IMR-90 (cell line): ENCODE measurements around the gene SLC2A10. TPM values are rescaled to one million over a fixed set of nuclear protein-coding genes. Genes with fewer than 3 reads are reported as not detected.

Experiments
- ATAC-seq: fragments of 200-7000 bp; cut with Tn5 transposase; 2 replicates; pipeline ENCODE4 v1.9.1; 2020; ENCODE audit warnings: low read depth, mild to moderate bottlenecking, moderate library complexity
- BruUV-seq: library from RNA; stranded (reverse); fragments of 400-500 nt; replicated peaks from 2 replicates; lab custom pipeline; 2021; lab: Mats Ljungman, UMichigan
- CTCF ChIA-PET: fragments of 300-600 bp; formaldehyde crosslinking; extraction: SDS; loops from one replicate; lab custom pipeline; 2021; ENCODE audit warnings: antibody characterized with exemption; lab: Yijun Ruan, JAX
- POLR2A ChIA-PET: fragments of 300-600 bp; sonication (Branson Sonifier 250); formaldehyde crosslinking; loops from one replicate; lab custom pipeline; 2022; ENCODE audit warnings: antibody characterized with exemption; ENCODE audit not compliant: unreplicated experiment; lab: Charles Lee
- DNase-seq: peaks from one replicate; pipeline ENCODE4 v3.0.0; 2013
- H2AFZ ChIP-seq: replicated peaks from 2 replicates; pipeline ENCODE3; 2013; ENCODE audit warnings: low read length, mild to moderate bottlenecking; ENCODE audit not compliant: poor library complexity
- H2AK5ac ChIP-seq: 2 replicates; pipeline ENCODE4 v1.6.1; 2013; ENCODE audit warnings: low read depth, low read length, inconsistent platforms
- H2AK9ac ChIP-seq: replicated peaks from 2 replicates; pipeline ENCODE3; 2013; ENCODE audit warnings: mild to moderate bottlenecking, low read depth, low read length, moderate library complexity; ENCODE audit not compliant: poor library complexity
- H2BK120ac ChIP-seq: 2 replicates; pipeline ENCODE4 v1.6.1; 2013; ENCODE audit warnings: low read depth, low read length, inconsistent platforms
- H2BK15ac ChIP-seq: 3 replicates; pipeline ENCODE4 v1.6.1; 2013; ENCODE audit warnings: low read depth, low read length, inconsistent platforms
- H2BK20ac ChIP-seq: 2 replicates; pipeline ENCODE4 v1.6.1; 2013; ENCODE audit warnings: low read depth, mild to moderate bottlenecking, inconsistent platforms, low read length, moderate library complexity
- H2BK5ac ChIP-seq: 2 replicates; pipeline ENCODE4 v1.6.1; 2013; ENCODE audit warnings: mild to moderate bottlenecking, low read depth, low read length, inconsistent platforms; ENCODE audit not compliant: poor library complexity, severe bottlenecking
- H3K14ac ChIP-seq: replicated peaks from 2 replicates; pipeline ENCODE4 v1.6.1; 2013; ENCODE audit warnings: low read depth, low read length, inconsistent platforms
- H3K18ac ChIP-seq: 2 replicates; pipeline ENCODE4 v1.6.1; 2013; ENCODE audit warnings: low read depth, low read length, control low read depth
- H3K23ac ChIP-seq: 2 replicates; pipeline ENCODE4 v1.6.1; 2013; ENCODE audit warnings: low read depth, low read length, inconsistent platforms
- H3K27ac ChIP-seq: 2 replicates; pipeline ENCODE4 v1.5.1; 2013; ENCODE audit warnings: mild to moderate bottlenecking, control low read depth, low read length; ENCODE audit not compliant: insufficient read depth
- H3K27me3 ChIP-seq: 2 replicates; pipeline ENCODE4 v1.6.1; 2013; ENCODE audit warnings: low read length; ENCODE audit not compliant: control insufficient read depth, insufficient read depth
- H3K36me3 ChIP-seq: 2 replicates; pipeline ENCODE4 v1.6.1; 2013; ENCODE audit warnings: low read length, mixed read lengths; ENCODE audit not compliant: control insufficient read depth, insufficient read depth
- H3K4ac ChIP-seq: 2 replicates; pipeline ENCODE4 v1.6.1; 2013; ENCODE audit warnings: low read depth, low read length, inconsistent platforms
- H3K4me1 ChIP-seq: 2 replicates; pipeline ENCODE4 v1.6.1; 2013; ENCODE audit warnings: low read length, mixed read lengths; ENCODE audit not compliant: control insufficient read depth, insufficient read depth
- H3K4me2 ChIP-seq: 2 replicates; pipeline ENCODE4 v1.6.1; 2013; ENCODE audit warnings: low read depth, mild to moderate bottlenecking, control low read depth, low read length, moderate library complexity
- H3K4me3 ChIP-seq: 2 replicates; pipeline ENCODE4 v1.5.1; 2013; ENCODE audit warnings: low read depth, mild to moderate bottlenecking, control low read depth, low read length, moderate library complexity; ENCODE audit not compliant: insufficient read depth
- H3K56ac ChIP-seq: 2 replicates; pipeline ENCODE4 v1.6.1; 2013; ENCODE audit warnings: low read length, inconsistent platforms; ENCODE audit not compliant: insufficient read depth; ENCODE audit errors: extremely low read depth
- H3K79me1 ChIP-seq, 2 experiments: 2 replicates each; pipeline ENCODE4 v1.6.1; 2013; ENCODE audit warnings: low read length in 2 of 2, inconsistent platforms in 1 of 2, low read depth in 1 of 2
- H3K9ac ChIP-seq: 2 replicates; pipeline ENCODE4 v1.6.1; 2013; ENCODE audit warnings: low read depth, low read length, control low read depth
- H3K9me1 ChIP-seq: 2 replicates; pipeline ENCODE4 v1.6.1; 2013; ENCODE audit warnings: low read length, inconsistent platforms; ENCODE audit not compliant: insufficient read depth
- H3K9me3 ChIP-seq: 2 replicates; pipeline ENCODE4 v1.6.1; 2013; ENCODE audit warnings: low read length; ENCODE audit not compliant: control insufficient read depth, insufficient read depth
- H4K20me1 ChIP-seq: 2 replicates; pipeline ENCODE4 v1.6.1; 2013; ENCODE audit warnings: low read length, inconsistent platforms; ENCODE audit not compliant: insufficient read depth
- H4K5ac ChIP-seq: 2 replicates; pipeline ENCODE4 v1.6.1; 2013; ENCODE audit warnings: mild to moderate bottlenecking, low read depth, low read length, control low read depth
- H4K8ac ChIP-seq, 2 experiments: 2 replicates each; pipeline ENCODE4 v1.6.1; 2013; ENCODE audit warnings: low read depth in 2 of 2, low read length in 2 of 2, control low read depth in 1 of 2, inconsistent platforms in 1 of 2
- H4K91ac ChIP-seq: 2 replicates; pipeline ENCODE4 v1.6.1; 2013; ENCODE audit warnings: low read depth, low read length, inconsistent platforms; ENCODE audit not compliant: insufficient read depth
- BHLHE40 ChIP-seq: fragments of 150-350 bp; IDR thresholded peaks from 2 replicates; pipeline ENCODE4 v1.6.1; 2016; ENCODE audit warnings: mild to moderate bottlenecking, low read depth, low read length
- CEBPB ChIP-seq: IDR thresholded peaks from 2 replicates; pipeline ENCODE4 v1.6.1; 2012; ENCODE audit warnings: low read depth, low read length, improper control_type of control experiment
- CHD1 ChIP-seq: IDR thresholded peaks from 2 replicates; pipeline ENCODE4 v1.6.1; 2012; ENCODE audit warnings: low read depth, low read length, improper control_type of control experiment
- FOS ChIP-seq: fragments of 150-350 bp; IDR thresholded peaks from 2 replicates; pipeline ENCODE4 v1.6.1; 2016; ENCODE audit warnings: low read depth, low read length
- MAFK ChIP-seq: IDR thresholded peaks from 2 replicates; pipeline ENCODE4 v1.6.1; 2012; ENCODE audit warnings: low read depth, low read length, improper control_type of control experiment
- MAZ ChIP-seq: IDR thresholded peaks from 2 replicates; pipeline ENCODE4 v1.6.1; 2012; ENCODE audit warnings: low read depth, mild to moderate bottlenecking, low read length, improper control_type of control experiment, moderate library complexity, borderline replicate concordance
- MXI1 ChIP-seq: IDR thresholded peaks from 2 replicates; pipeline ENCODE4 v1.6.1; 2012; ENCODE audit warnings: low read depth, mild to moderate bottlenecking, low read length, moderate library complexity, borderline replicate concordance
- NFE2L2 ChIP-seq: fragments of 150-350 bp; IDR thresholded peaks from 2 replicates; pipeline ENCODE4 v1.6.1; 2016; ENCODE audit warnings: low read depth, mild to moderate bottlenecking, low read length
- POLR2A ChIP-seq: IDR thresholded peaks from 2 replicates; pipeline ENCODE4 v1.6.1; 2012; ENCODE audit warnings: mild to moderate bottlenecking, low read depth, low read length
- RAD21 ChIP-seq: IDR thresholded peaks from 2 replicates; pipeline ENCODE4 v1.6.1; 2012; ENCODE audit warnings: low read length, improper control_type of control experiment
- RCOR1 ChIP-seq: IDR thresholded peaks from 2 replicates; pipeline ENCODE4 v1.6.1; 2012; ENCODE audit warnings: mild to moderate bottlenecking, low read length, improper control_type of control experiment; ENCODE audit not compliant: insufficient replicate concordance
- RFX5 ChIP-seq: IDR thresholded peaks from 2 replicates; pipeline ENCODE4 v1.8.0; 2012; ENCODE audit warnings: low read depth, mild to moderate bottlenecking, low read length, moderate library complexity
- SMC3 ChIP-seq: fragments of 150-350 bp; IDR thresholded peaks from 2 replicates; pipeline ENCODE4 v1.6.1; 2016; ENCODE audit warnings: low read depth, mild to moderate bottlenecking, antibody characterized with exemption, low read length, moderate library complexity
- WGBS, 2 experiments: methylation state at CpG; one replicate each; pipeline versions ENCODE4 v1.1.5 to v1.1.7; 2013; ENCODE audit warnings: missing lambda C conversion rate in 2 of 2; ENCODE audit not compliant: insufficient read length in 1 of 2; ENCODE audit errors: extremely low coverage in 2 of 2; 5-methylcytosine and 5-hydroxymethylcytosine counted together
- dilution Hi-C: fragments of 300-500 bp; cut with HindIII; formaldehyde crosslinking; loops from one replicate; pipeline ENCODE4 v1.14.3; 2018; ENCODE audit warnings: low sequenced_read_pairs; ENCODE audit not compliant: unreplicated experiment
- in situ Hi-C: fragments of 300-500 bp; cut with MboI; formaldehyde crosslinking; loops from 3 replicates; pipeline ENCODE4 v1.14.3; 2019; ENCODE audit warnings: low sequenced_read_pairs, inconsistent platforms, mixed read lengths
- intact Hi-C: fragments of 100-400 bp; cut with micrococcal nuclease; formaldehyde crosslinking; loops from 2 replicates; pipeline ENCODE4 v1.10.0; 2022
- polyA plus RNA-seq, 3 experiments: library from polyadenylated mRNA; depleted of rRNA; stranded (reverse); fragments of >200 nt; gene quantifications; 2 replicates each; pipeline ENCODE4 v1.2.3, GENCODE V29; 2012; ENCODE audit warnings: low replicate concordance in 1 of 3
- total RNA-seq: library from RNA; depleted of rRNA; stranded (reverse); fragments of >200 nt; gene quantifications from 2 replicates; pipeline ENCODE4 v1.2.3, GENCODE V29; 2012
- TF ChIP-seq, protein P1 (sequence below): fragments of 150-350 bp; IDR thresholded peaks from 2 replicates; pipeline ENCODE4 v1.6.1; 2016; ENCODE audit warnings: low read depth, mild to moderate bottlenecking, low read length, moderate library complexity, borderline replicate concordance
- TF ChIP-seq, protein P2 (sequence below): fragments of 150-350 bp; IDR thresholded peaks from 2 replicates; pipeline ENCODE4 v1.6.1; 2017; ENCODE audit warnings: mild to moderate bottlenecking, antibody characterized with exemption, low read length, low read depth
- TF ChIP-seq, protein P3 (sequence below): conservative IDR thresholded peaks from 2 replicates; pipeline ENCODE4 v1.5.1; 2012; ENCODE audit warnings: mild to moderate bottlenecking, low read depth, low read length, improper control_type of control experiment

The SLC2A10 gene
- total and polyA plus RNA-seq, 2 of the 4 experiments (the other 2 are of a cell fraction), result 15.2 to 22.0 TPM

DNA sequence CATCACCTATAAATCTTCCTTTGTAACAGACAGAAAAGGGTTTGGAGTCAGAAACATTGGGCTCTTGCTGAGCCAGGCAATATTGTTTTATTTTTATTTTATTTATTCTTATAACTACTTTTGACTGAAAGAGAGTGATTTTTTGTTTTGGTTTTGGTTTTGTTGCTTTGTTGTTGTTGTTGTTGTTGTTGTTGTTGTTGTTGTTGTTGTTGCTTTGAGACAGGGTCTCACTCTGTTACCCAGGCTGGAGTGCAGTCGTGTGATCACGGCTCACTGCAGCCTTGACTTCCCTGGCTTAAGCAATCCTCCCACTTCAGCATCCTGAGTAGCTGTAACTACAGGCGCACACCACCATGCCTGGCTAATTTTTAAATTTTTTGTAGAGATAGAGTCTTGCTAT, 43.1 kb upstream of the SLC2A10 start:
- CTCF ChIA-PET, result no interaction called here
- intact Hi-C loops, result no loop called here

More for the DNA sequence above, 43.1 kb upstream of the SLC2A10 start:
- Histone ChIP-seq H3K14ac (no peak overlapping the region), H2BK15ac (no peak overlapping the region), H3K79me1 (no peaks in the 10 kb centered on the region), H3K4me3 (no peak overlapping the region), H4K20me1 (no peaks in the 10 kb centered on the region), H2AFZ (no peak overlapping the region), H2BK20ac (no peak overlapping the region), H3K23ac (no peak overlapping the region), H3K4me2 (no peak overlapping the region), H3K36me3 (no peaks in the 10 kb centered on the region; the same call in 1 of the 2 replicates), H2BK5ac (no peak overlapping the region), H4K8ac (no peak overlapping the region), H3K9me1 (no peaks in the 10 kb centered on the region), H2BK120ac (no peak overlapping the region), H2AK9ac (no peak overlapping the region), H3K27me3 (no peaks in the 10 kb centered on the region), H2AK5ac (no peak overlapping the region), H3K18ac (no peak overlapping the region), H3K4me1 (no peaks in the 10 kb centered on the region), H3K9me3 (peaks cover 8% of the 10 kb centered on the region), H3K4ac (no peak overlapping the region), H4K91ac (no peak overlapping the region), H3K56ac (no peak overlapping the region), H3K27ac (no peak overlapping the region), H4K5ac (no peak overlapping the region), H3K9ac (no peak overlapping the region)
- DNase-seq (no peak), ATAC-seq (no peak)
- in situ Hi-C loops (no loop called here), dilution Hi-C loops (no loop called here)
- no TSS peak for BruUV-seq
- WGBS, 2 experiments, result no CpG with 5 or more reads among the region's 3 CpGs
- TF ChIP-seq MXI1 (no peak), CHD1 (no peak), CEBPB (no peak), POLR2A (no peak), SMC3 (no peak), RCOR1 (no peak), RFX5 (no peak), RAD21 (no peak), MAZ (no peak), FOS (no peak), MAFK (no peak), BHLHE40 (no peak), NFE2L2 (no peak)
- TF ChIP-seq, protein P1, sequence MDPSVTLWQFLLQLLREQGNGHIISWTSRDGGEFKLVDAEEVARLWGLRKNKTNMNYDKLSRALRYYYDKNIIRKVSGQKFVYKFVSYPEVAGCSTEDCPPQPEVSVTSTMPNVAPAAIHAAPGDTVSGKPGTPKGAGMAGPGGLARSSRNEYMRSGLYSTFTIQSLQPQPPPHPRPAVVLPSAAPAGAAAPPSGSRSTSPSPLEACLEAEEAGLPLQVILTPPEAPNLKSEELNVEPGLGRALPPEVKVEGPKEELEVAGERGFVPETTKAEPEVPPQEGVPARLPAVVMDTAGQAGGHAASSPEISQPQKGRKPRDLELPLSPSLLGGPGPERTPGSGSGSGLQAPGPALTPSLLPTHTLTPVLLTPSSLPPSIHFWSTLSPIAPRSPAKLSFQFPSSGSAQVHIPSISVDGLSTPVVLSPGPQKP, result no peak
- TF ChIP-seq, protein P2, sequence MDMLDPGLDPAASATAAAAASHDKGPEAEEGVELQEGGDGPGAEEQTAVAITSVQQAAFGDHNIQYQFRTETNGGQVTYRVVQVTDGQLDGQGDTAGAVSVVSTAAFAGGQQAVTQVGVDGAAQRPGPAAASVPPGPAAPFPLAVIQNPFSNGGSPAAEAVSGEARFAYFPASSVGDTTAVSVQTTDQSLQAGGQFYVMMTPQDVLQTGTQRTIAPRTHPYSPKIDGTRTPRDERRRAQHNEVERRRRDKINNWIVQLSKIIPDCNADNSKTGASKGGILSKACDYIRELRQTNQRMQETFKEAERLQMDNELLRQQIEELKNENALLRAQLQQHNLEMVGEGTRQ, result no peak
- TF ChIP-seq, protein P3, sequence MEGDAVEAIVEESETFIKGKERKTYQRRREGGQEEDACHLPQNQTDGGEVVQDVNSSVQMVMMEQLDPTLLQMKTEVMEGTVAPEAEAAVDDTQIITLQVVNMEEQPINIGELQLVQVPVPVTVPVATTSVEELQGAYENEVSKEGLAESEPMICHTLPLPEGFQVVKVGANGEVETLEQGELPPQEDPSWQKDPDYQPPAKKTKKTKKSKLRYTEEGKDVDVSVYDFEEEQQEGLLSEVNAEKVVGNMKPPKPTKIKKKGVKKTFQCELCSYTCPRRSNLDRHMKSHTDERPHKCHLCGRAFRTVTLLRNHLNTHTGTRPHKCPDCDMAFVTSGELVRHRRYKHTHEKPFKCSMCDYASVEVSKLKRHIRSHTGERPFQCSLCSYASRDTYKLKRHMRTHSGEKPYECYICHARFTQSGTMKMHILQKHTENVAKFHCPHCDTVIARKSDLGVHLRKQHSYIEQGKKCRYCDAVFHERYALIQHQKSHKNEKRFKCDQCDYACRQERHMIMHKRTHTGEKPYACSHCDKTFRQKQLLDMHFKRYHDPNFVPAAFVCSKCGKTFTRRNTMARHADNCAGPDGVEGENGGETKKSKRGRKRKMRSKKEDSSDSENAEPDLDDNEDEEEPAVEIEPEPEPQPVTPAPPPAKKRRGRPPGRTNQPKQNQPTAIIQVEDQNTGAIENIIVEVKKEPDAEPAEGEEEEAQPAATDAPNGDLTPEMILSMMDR, result no peak
- POLR2A ChIA-PET, result no interaction called here
